Esophagus squamous epithelium (tissue), 4 donors: ENCODE data around the gene ETS1.

Experiments
- POLR2A ChIP-seq, 4 donors: fragments of 450-650 bp; IDR thresholded peaks; one replicate each; pipeline ENCODE4 v1.6.1; 2017; ENCODE audit warnings: antibody characterized with exemption in 4 of 4, mild to moderate bottlenecking in 4 of 4, moderate library complexity in 3 of 4
- TF ChIP-seq, protein P1 (sequence below), 6 experiments: fragments of 450-650 bp in 4 of 6; fragments of 200-600 bp in 2 of 6; sonication (generic) in 2 of 6; IDR thresholded peaks; one replicate each; pipeline ENCODE4 v1.5.1; 2016 to 2019; ENCODE audit warnings: antibody characterized with exemption in 6 of 6, mild to moderate bottlenecking in 4 of 6, moderate library complexity in 4 of 6

DNA sequence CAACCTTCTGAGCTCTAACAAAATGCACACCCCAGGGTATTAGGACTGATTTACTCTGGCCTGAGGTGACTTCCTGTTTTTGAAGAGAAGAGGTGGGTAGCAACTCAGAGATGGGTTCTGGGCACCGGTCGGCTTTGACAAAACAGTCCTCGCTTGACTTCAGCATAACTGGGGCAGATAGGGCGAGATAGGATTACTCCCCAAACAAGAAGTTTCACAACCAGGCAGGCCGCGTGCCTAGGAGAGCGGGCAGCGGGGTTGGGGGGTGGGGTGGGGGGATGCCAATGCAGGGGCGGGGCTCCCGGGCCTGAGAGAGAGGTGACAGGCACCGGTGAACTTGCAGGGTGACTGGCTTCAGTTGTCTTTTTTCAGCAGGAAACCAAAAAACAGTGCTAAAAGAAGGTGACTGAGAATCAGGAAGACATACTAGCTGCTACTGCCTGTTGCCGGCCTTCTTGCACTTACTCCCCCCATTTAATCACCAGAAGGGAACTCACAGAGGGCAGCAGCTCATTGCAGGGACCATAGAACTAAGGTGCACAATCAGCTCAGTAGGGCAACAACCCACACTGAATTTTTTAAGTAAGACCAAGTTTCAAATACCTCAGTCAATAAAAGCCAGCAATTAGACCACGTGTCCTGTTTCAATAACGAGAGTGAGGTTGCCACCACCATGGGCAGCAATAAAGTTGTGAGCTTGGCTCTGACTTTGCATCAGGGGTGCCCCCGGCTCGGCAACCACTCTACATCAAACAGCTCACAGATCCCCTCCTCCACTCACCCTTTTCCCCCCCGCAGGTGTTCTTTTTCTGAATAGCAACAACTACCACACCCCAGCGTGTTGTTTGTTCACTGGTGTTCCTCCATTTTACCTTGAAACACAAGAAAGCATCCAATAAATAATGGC is 37.2 kb upstream of the ETS1 start:
- TF ChIP-seq, protein P1, sequence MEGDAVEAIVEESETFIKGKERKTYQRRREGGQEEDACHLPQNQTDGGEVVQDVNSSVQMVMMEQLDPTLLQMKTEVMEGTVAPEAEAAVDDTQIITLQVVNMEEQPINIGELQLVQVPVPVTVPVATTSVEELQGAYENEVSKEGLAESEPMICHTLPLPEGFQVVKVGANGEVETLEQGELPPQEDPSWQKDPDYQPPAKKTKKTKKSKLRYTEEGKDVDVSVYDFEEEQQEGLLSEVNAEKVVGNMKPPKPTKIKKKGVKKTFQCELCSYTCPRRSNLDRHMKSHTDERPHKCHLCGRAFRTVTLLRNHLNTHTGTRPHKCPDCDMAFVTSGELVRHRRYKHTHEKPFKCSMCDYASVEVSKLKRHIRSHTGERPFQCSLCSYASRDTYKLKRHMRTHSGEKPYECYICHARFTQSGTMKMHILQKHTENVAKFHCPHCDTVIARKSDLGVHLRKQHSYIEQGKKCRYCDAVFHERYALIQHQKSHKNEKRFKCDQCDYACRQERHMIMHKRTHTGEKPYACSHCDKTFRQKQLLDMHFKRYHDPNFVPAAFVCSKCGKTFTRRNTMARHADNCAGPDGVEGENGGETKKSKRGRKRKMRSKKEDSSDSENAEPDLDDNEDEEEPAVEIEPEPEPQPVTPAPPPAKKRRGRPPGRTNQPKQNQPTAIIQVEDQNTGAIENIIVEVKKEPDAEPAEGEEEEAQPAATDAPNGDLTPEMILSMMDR (IDR thresholded peaks at IDR 0.05) = no peak
- TF ChIP-seq POLR2A (IDR thresholded peaks at IDR 0.05) = peak in 1 of 4 donors; percentile 26
